Right kidney (tissue), 1 donor: ENCODE results near the gene KIF2A.
"Not testable (repeated sequence)": the region's sequence is repeated elsewhere in the genome, so short reads cannot be mapped to it uniquely, and the experiment has no call there.

ENCODE experiments used
- DNase-seq: peaks from one replicate; pipeline ENCODE4 v3.0.0-alpha.2; 2016

Gene KIF2A

GRCh38 chr5:62289813-62290212, 16.2 kb upstream of the KIF2A start:
- DNase-seq: no peak

GRCh38 chr5:62291829-62292228, 14.2 kb upstream of the KIF2A start:
- not testable (repeated sequence) for DNase-seq

GRCh38 chr5:62296998-62297397, 9.0 kb upstream of the KIF2A start:
- DNase-seq: no peak

GRCh38 chr5:62298118-62298517, 7.9 kb upstream of the KIF2A start:
- DNase-seq: no peak

GRCh38 chr5:62299101-62299500, 6.9 kb upstream of the KIF2A start:
- no peak for DNase-seq

- DNase-seq: no peak
These were observed 6.4 kb upstream of the KIF2A start for GRCh38 chr5:62299600-62299999.

- no peak for DNase-seq
These were observed 670 bp upstream of the KIF2A start for GRCh38 chr5:62305358-62305714.

- peak; percentile 97 for DNase-seq
These were observed 403 bp downstream of the KIF2A start for GRCh38 chr5:62306323-62306895.

- peak; percentile 64 for DNase-seq
These were observed 1.1 kb downstream of the KIF2A start for GRCh38 chr5:62306896-62307689.

GRCh38 chr5:62308439-62308838, 2.4 kb downstream of the KIF2A start:
- no peak for DNase-seq

GRCh38 chr5:62309107-62309506, 3.1 kb downstream of the KIF2A start:
- no peak for DNase-seq

GRCh38 chr5:62310426-62311143, 4.6 kb downstream of the KIF2A start:
- DNase-seq: no peak

- no peak for DNase-seq
These were observed 6.0 kb downstream of the KIF2A start for GRCh38 chr5:62312036-62312435.

GRCh38 chr5:62312674-62313073, 6.7 kb downstream of the KIF2A start:
- DNase-seq: no peak

- DNase-seq: no peak
These were observed 8.3 kb downstream of the KIF2A start for GRCh38 chr5:62314213-62314830.

GRCh38 chr5:62315376-62316175, 9.6 kb downstream of the KIF2A start:
- DNase-seq: no peak

- no peak for DNase-seq
These were observed 10.1 kb downstream of the KIF2A start for GRCh38 chr5:62316176-62316502.

GRCh38 chr5:62317810-62318209, 11.8 kb downstream of the KIF2A start:
- DNase-seq: no peak

GRCh38 chr5:62322484-62322883, 16.5 kb downstream of the KIF2A start:
- no peak for DNase-seq

GRCh38 chr5:62326302-62326701, 20.3 kb downstream of the KIF2A start:
- no peak for DNase-seq

- DNase-seq: no peak
These were observed 20.7 kb downstream of the KIF2A start for GRCh38 chr5:62326702-62327101.
